Neutrophil (primary cell): Measurements from ENCODE around the gene TTC19.

Source experiments
- H3K27ac ChIP-seq: fragments of 200-600 bp; sonication (generic); 2 replicates; pipeline ENCODE4 v1.5.1; 2016; ENCODE audit warnings: mild to moderate bottlenecking, moderate library complexity
- H3K27me3 ChIP-seq: fragments of 200-600 bp; sonication (generic); 2 replicates; pipeline ENCODE4 v1.6.0; 2016; ENCODE audit warnings: mild to moderate bottlenecking
- H3K36me3 ChIP-seq: fragments of 200-600 bp; sonication (generic); 2 replicates; pipeline ENCODE4 v1.5.1; 2017
- H3K4me1 ChIP-seq, 2 experiments: fragments of 200-600 bp in 1 of 2; sonication (generic) in 1 of 2; 1 replicate in 1 of 2; 2 replicates in 1 of 2; pipeline versions ENCODE4 v1.5.1 to v1.6.1; 2013 to 2016; ENCODE audit warnings: low read depth in 1 of 2, low read length in 1 of 2, mild to moderate bottlenecking in 1 of 2, moderate library complexity in 1 of 2; ENCODE audit not compliant: control insufficient read depth in 1 of 2, insufficient read depth in 1 of 2
- H3K4me3 ChIP-seq, 2 experiments: fragments of 200-600 bp in 1 of 2; sonication (generic) in 1 of 2; 1 replicate in 1 of 2; 2 replicates in 1 of 2; pipeline ENCODE4 v1.5.1; 2013 to 2016; ENCODE audit warnings: low read depth in 1 of 2, low read length in 1 of 2, mild to moderate bottlenecking in 1 of 2, moderate library complexity in 1 of 2
- H3K9me3 ChIP-seq: fragments of 200-600 bp; sonication (generic); 2 replicates; pipeline ENCODE4 v1.5.1; 2016
- TF ChIP-seq, protein P1 (sequence below): fragments of 200-600 bp; sonication (generic); IDR thresholded peaks from 2 replicates; pipeline ENCODE4 v1.5.1; 2016; ENCODE audit warnings: antibody characterized with exemption

TTC19 gene

DNA sequence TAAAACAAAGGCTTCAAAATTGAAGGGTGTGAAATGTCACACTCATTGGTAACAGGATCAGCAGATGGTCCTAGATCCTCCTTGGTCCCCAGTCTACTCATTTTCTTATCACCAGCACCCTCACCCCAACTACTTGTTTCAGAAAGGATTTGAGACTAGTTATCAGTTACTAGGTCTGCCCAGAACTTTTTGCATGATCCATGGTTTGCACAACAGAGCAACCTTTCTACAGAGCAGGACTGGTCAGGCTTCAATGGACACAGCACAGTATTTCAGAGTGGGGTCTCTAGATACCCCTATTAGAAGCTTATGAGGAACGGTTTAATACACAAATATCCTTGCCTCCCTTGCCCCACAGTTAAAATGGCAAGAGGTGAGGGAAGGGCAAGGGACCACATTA is 25.6 kb downstream of the TTC19 start:
- H3K36me3 ChIP-seq: peaks cover 77% of the 10 kb centered on the region
- H3K27ac ChIP-seq: no peak overlapping the region
- H3K4me3 ChIP-seq: no peak overlapping the region
- TF ChIP-seq, protein P1, sequence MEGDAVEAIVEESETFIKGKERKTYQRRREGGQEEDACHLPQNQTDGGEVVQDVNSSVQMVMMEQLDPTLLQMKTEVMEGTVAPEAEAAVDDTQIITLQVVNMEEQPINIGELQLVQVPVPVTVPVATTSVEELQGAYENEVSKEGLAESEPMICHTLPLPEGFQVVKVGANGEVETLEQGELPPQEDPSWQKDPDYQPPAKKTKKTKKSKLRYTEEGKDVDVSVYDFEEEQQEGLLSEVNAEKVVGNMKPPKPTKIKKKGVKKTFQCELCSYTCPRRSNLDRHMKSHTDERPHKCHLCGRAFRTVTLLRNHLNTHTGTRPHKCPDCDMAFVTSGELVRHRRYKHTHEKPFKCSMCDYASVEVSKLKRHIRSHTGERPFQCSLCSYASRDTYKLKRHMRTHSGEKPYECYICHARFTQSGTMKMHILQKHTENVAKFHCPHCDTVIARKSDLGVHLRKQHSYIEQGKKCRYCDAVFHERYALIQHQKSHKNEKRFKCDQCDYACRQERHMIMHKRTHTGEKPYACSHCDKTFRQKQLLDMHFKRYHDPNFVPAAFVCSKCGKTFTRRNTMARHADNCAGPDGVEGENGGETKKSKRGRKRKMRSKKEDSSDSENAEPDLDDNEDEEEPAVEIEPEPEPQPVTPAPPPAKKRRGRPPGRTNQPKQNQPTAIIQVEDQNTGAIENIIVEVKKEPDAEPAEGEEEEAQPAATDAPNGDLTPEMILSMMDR: no peak
- no peaks in the 10 kb centered on the region for H3K4me1 ChIP-seq
- H3K9me3 ChIP-seq: no peaks in the 10 kb centered on the region
- H3K27me3 ChIP-seq: no peaks in the 10 kb centered on the region

DNA sequence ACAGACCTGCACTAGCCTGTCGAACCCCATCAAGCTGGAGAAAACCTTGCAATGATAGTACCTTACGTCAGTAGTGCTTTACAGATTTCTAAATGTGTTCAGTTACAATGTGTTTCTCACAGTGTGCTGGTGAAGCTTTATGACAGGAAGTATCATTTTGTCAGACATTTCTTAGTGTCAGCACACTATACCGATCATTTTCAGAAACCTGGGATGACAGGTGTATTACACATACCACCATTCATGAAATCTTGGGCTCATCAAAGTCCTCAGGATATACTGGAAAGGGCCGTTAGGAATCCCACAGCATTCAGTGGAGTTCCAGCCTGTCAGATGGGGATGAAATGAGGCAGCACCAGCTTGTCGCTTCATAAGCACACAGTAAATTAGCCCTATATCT is 27.3 kb downstream of the TTC19 start:
- Histone ChIP-seq H3K4me3 (no peak overlapping the region), H3K9me3 (no peaks in the 10 kb centered on the region), H3K36me3 (peaks cover 94% of the 10 kb centered on the region), H3K27me3 (no peaks in the 10 kb centered on the region), H3K27ac (no peak overlapping the region), H3K4me1 (no peaks in the 10 kb centered on the region)
- TF ChIP-seq, protein P1: no peak

DNA sequence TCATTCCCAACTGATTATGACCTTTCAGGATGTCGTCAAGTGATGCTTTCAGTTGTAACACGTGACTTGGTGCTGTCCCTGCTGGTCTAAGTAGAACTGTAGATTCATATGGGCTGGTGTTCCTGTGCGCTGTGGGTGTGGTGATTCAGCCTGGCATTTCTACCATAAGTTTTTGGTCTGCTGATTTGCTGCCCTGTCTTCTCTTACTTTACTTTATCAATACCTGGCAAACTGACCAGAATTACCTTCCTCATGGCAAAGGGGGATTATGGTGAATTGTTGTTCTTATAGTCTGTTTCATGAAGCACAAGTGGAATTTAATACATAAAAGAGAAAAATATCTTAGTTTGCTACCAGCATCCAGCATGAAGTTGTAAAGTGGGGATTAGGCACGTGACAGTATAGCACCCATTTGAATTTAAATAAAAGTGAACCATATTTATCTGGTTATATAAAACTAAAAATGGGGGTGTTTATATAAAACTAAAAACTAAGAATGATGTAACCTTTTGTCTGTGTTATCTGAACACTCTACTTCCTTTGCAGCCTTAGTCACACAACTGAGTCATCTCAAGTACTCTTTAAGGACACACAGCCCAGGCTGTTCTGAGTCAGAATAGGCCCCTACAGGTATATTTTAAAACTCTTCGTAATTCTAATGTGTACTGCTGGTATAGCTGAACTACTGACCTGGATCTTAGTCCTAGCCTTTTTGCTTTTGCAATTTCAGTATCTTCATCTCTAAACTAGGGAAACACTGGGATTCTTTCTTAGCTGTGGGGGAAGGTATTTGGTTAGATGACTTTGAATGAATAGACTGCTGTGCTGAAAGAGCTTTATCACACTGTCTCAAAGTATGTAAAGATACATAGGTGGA is 28.3 kb downstream of the TTC19 start:
- no peaks in the 10 kb centered on the region for H3K27me3 ChIP-seq
- TF ChIP-seq, protein P1: no peak
- peaks cover 97% of the 10 kb centered on the region for H3K36me3 ChIP-seq
- no peak overlapping the region for H3K27ac ChIP-seq
- H3K4me3 ChIP-seq: no peak overlapping the region
- no peaks in the 10 kb centered on the region for H3K9me3 ChIP-seq
- H3K4me1 ChIP-seq: no peaks in the 10 kb centered on the region

DNA sequence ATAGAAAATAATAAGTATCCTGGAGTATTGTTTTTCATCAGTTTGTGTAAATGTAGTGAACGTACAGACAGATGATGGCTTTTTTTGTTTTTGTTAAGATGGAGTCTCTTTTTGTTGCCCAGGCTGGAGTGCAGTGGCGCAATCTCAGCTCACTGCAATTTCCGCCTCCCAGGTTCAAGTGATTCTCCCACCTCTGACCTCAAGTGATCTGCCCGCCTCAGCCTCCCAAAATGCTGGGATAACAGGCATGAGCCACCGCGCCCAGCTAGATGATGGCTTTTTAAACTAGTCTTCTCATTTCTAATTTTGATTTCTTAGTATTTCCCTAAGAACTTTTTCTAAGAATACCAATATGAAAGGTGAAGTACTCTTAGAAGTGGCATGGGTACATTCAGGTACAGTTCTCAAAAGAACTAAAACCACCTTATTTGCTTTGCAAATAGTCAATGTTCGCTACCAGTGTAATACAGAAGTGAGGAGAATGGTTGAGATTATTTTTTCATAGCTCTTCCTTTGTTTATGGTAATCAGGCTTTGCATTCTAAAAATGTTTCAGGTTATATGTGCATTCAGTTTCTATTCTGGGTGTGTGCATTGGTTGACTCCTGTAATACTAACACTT is 34.2 kb downstream of the TTC19 start:
- TF ChIP-seq, protein P1: no peak
- no peak overlapping the region for H3K4me3 ChIP-seq
- no peaks in the 10 kb centered on the region for H3K9me3 ChIP-seq
- no peaks in the 10 kb centered on the region for H3K4me1 ChIP-seq
- peaks cover 90% of the 10 kb centered on the region for H3K36me3 ChIP-seq
- H3K27me3 ChIP-seq: no peaks in the 10 kb centered on the region
- no peak overlapping the region for H3K27ac ChIP-seq

DNA sequence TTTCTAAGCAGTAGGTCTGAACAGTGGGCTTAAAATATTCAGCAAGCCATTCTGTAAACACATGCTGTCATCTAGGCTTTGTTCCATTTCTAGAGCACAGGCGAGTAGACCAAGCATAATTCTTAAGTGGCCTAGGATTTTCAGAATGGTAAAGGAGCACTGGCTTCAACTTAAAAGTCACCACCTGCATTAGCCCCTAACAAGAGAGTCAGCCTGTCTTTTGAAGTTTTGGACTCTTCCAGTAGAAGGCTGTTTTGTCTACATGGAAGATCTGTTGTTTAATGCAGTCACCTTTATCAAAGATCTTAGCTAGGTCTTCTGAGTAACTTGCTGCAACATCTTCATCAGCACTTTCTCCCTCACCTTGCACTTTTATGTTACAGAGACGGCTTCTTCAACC is 36.6 kb downstream of the TTC19 start:
- Histone ChIP-seq H3K36me3 (peaks cover 89% of the 10 kb centered on the region), H3K9me3 (no peaks in the 10 kb centered on the region), H3K27me3 (no peaks in the 10 kb centered on the region), H3K4me1 (no peaks in the 10 kb centered on the region), H3K4me3 (no peak overlapping the region), H3K27ac (no peak overlapping the region)
- TF ChIP-seq, protein P1: no peak
